MM.1S (cell line): ENCODE results near the gene FRK.

Source experiments
- DNase-seq: peaks from one replicate; pipeline ENCODE4 v3.0.0-alpha.2; 2015
- H2AFZ ChIP-seq: fragments of 300-600 bp; sonication (generic); 2 replicates; pipeline ENCODE4 v1.6.0; 2016; ENCODE audit warnings: antibody characterized with exemption, low read length
- H3F3A ChIP-seq: fragments of 300-600 bp; sonication (generic); 2 replicates; pipeline ENCODE4 v1.6.1; 2016; ENCODE audit warnings: mild to moderate bottlenecking, antibody characterized with exemption, low read length, moderate library complexity, mixed read lengths; ENCODE audit not compliant: insufficient read depth
- H3K27ac ChIP-seq: fragments of 300-600 bp; sonication (generic); 2 replicates; pipeline ENCODE4 v1.5.1; 2016; ENCODE audit warnings: mild to moderate bottlenecking, low read length
- H3K27me3 ChIP-seq: fragments of 300-600 bp; sonication (generic); replicated peaks from 2 replicates; pipeline ENCODE4 v1.6.0; 2016; ENCODE audit warnings: low read length; ENCODE audit not compliant: insufficient read depth
- H3K36me3 ChIP-seq: fragments of 300-600 bp; sonication (generic); replicated peaks from 2 replicates; pipeline ENCODE4 v1.6.1; 2016; ENCODE audit warnings: mild to moderate bottlenecking, low read length, mixed read lengths; ENCODE audit not compliant: insufficient read depth
- H3K4me1 ChIP-seq: fragments of 300-600 bp; sonication (generic); 2 replicates; pipeline ENCODE4 v1.6.1; 2016; ENCODE audit warnings: low read length, mixed read lengths
- H3K4me2 ChIP-seq: fragments of 300-600 bp; sonication (generic); 2 replicates; pipeline ENCODE4 v1.6.0; 2016; ENCODE audit warnings: low read depth, low read length
- H3K4me3 ChIP-seq: fragments of 300-600 bp; sonication (generic); 2 replicates; pipeline ENCODE4 v1.5.1; 2016; ENCODE audit warnings: low read length, mixed read lengths
- H3K79me2 ChIP-seq: fragments of 300-600 bp; sonication (generic); 2 replicates; pipeline ENCODE4 v1.6.1; 2016; ENCODE audit warnings: mixed run types, low read length, mixed read lengths
- H3K9ac ChIP-seq: fragments of 300-600 bp; sonication (generic); 2 replicates; pipeline ENCODE4 v1.6.1; 2016; ENCODE audit warnings: low read length, mixed read lengths
- H3K9me2 ChIP-seq: fragments of 300-600 bp; sonication (generic); replicated peaks from 2 replicates; pipeline ENCODE4 v1.6.1; 2016; ENCODE audit warnings: mild to moderate bottlenecking, low read length, mixed read lengths; ENCODE audit not compliant: insufficient read depth
- H3K9me3 ChIP-seq: fragments of 300-600 bp; sonication (generic); replicated peaks from 2 replicates; pipeline ENCODE4 v1.6.1; 2016; ENCODE audit warnings: mild to moderate bottlenecking, low read length, mixed read lengths; ENCODE audit not compliant: insufficient read depth
- H4K20me1 ChIP-seq: fragments of 300-600 bp; sonication (generic); 2 replicates; pipeline ENCODE4 v1.6.1; 2016; ENCODE audit warnings: mild to moderate bottlenecking, low read length, moderate library complexity, mixed read lengths; ENCODE audit not compliant: insufficient read depth
- EZH2 ChIP-seq: fragments of 300-600 bp; sonication (generic); optimal IDR thresholded peaks from 2 replicates; pipeline ENCODE3; 2017; ENCODE audit warnings: low read depth, mild to moderate bottlenecking, antibody characterized with exemption, low read length, mixed read lengths
- EZH2phosphoT487 ChIP-seq: fragments of 300-600 bp; sonication (generic); IDR thresholded peaks from 2 replicates; pipeline ENCODE4 v1.6.1; 2018; ENCODE audit warnings: antibody characterized with exemption, low read length
- TF ChIP-seq, protein P1 (sequence below): fragments of 300-600 bp; sonication (generic); IDR thresholded peaks from 2 replicates; pipeline ENCODE4 v1.5.1; 2016; ENCODE audit warnings: antibody characterized with exemption, low read length, mixed read lengths

The FRK gene

DNA sequence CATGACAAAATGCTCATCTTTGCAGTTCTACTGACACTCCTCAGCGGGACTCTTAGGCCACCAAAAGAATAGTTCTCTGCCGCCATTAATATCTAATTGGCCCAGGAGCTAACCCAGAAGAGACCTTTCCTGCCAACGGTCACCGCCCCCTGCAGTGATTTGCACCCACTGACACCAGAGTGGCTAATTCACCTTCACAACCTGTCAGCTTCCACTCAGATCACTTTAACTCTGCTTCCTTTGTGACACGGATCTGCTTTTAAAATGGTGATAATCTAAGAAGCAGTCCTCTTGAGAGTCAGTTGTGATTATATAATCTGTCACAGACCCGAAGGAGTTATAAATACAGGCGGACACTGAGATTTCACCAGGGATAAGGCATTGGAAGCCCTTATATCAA is 172.8 kb downstream of the FRK start:
- H3K79me2 ChIP-seq = no peaks in the 10 kb centered on the region
- no peak overlapping the region for H3K4me3 ChIP-seq

DNA sequence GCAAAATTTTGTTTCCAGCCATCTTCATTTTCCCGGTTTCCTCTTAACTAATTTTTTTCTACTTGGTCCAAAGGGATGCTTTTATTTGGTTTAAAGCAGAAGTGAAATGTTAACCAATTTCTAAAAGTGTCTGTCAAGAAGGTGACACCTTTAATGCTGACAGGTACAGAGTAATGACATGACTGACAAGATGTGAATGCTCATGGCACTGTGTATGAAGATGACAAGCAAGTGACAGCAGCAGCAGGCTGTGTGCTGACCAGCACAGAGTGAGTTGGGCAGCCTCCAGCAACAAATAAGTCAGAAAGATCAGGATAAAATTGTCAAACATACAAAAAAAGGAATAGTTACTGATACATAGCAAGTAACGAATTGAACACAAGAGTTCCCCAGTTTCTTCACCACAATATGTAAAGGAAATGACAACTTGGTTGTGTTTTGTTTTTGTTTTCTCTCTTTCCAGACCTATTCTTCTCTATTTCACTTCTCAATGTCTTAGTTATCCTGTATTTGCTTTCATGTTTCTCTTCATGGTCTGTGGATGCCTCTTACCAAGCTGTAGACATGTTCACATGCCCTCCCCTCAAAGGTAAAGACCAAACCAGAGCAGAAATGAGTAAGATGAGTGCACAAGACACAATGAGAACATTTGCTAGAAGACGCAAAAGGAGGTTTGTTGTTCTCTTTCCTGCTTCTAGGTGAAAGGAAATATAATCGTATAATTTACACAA is 174.9 kb downstream of the FRK start:
- Histone ChIP-seq H3K9ac (no peak overlapping the region), H3K9me2 (no peaks in the 10 kb centered on the region), H3K4me2 (no peak overlapping the region), H4K20me1 (no peaks in the 10 kb centered on the region), H3K4me3 (no peak overlapping the region), H3K27ac (no peak overlapping the region), H3K27me3 (no peaks in the 10 kb centered on the region), H2AFZ (no peak overlapping the region), H3K79me2 (no peaks in the 10 kb centered on the region), H3K9me3 (no peaks in the 10 kb centered on the region), H3F3A (no peaks in the 10 kb centered on the region), H3K36me3 (no peaks in the 10 kb centered on the region), H3K4me1 (no peaks in the 10 kb centered on the region)
- no peak for DNase-seq
- TF ChIP-seq, protein P1, sequence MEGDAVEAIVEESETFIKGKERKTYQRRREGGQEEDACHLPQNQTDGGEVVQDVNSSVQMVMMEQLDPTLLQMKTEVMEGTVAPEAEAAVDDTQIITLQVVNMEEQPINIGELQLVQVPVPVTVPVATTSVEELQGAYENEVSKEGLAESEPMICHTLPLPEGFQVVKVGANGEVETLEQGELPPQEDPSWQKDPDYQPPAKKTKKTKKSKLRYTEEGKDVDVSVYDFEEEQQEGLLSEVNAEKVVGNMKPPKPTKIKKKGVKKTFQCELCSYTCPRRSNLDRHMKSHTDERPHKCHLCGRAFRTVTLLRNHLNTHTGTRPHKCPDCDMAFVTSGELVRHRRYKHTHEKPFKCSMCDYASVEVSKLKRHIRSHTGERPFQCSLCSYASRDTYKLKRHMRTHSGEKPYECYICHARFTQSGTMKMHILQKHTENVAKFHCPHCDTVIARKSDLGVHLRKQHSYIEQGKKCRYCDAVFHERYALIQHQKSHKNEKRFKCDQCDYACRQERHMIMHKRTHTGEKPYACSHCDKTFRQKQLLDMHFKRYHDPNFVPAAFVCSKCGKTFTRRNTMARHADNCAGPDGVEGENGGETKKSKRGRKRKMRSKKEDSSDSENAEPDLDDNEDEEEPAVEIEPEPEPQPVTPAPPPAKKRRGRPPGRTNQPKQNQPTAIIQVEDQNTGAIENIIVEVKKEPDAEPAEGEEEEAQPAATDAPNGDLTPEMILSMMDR = no peak
- TF ChIP-seq EZH2phosphoT487 = no peak

More for the DNA sequence above, 172.8 kb downstream of the FRK start:
- Histone ChIP-seq H4K20me1 (no peaks in the 10 kb centered on the region), H3K4me1 (no peaks in the 10 kb centered on the region), H2AFZ (no peak overlapping the region), H3K27me3 (no peaks in the 10 kb centered on the region), H3F3A (no peaks in the 10 kb centered on the region), H3K9me3 (no peaks in the 10 kb centered on the region), H3K36me3 (no peaks in the 10 kb centered on the region), H3K9me2 (no peaks in the 10 kb centered on the region), H3K4me2 (no peak overlapping the region), H3K27ac (no peak overlapping the region), H3K9ac (no peak overlapping the region)
- DNase-seq = no peak
- TF ChIP-seq, protein P1 = no peak
- TF ChIP-seq EZH2phosphoT487 (no peak), EZH2 (no peak)

DNA sequence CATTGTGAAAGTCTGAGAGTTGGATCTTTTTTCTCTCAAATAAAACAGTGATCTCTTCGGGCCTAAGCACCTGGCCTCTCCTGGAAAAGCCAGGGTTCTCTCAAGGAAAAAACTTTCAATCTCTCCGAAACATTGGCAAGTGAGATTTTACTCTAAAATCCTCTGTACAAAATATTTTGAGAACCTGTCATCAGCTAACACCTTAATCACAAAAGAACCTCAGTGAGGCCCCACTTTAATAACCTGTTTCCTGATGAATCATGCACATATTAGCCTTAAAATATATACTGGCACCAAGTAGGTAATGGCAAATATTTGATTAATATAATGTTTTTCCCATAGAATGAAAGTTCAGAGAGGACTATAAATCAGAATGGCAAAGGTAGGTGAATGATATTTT is 177.9 kb downstream of the FRK start:
- TF ChIP-seq EZH2phosphoT487 (no peak), EZH2 (no peak)
- TF ChIP-seq, protein P1 = no peak
- H3F3A ChIP-seq = no peaks in the 10 kb centered on the region
- H3K27me3 ChIP-seq = no peaks in the 10 kb centered on the region
- H3K9ac ChIP-seq = no peak overlapping the region
- H4K20me1 ChIP-seq = no peaks in the 10 kb centered on the region
- no peak overlapping the region for H3K4me2 ChIP-seq
- no peaks in the 10 kb centered on the region for H3K9me2 ChIP-seq
- H2AFZ ChIP-seq = no peak overlapping the region
- H3K4me1 ChIP-seq = no peaks in the 10 kb centered on the region
- H3K79me2 ChIP-seq = no peaks in the 10 kb centered on the region
- no peak for DNase-seq
- H3K36me3 ChIP-seq = no peaks in the 10 kb centered on the region
- no peaks in the 10 kb centered on the region for H3K9me3 ChIP-seq
- H3K27ac ChIP-seq = no peak overlapping the region
- H3K4me3 ChIP-seq = no peak overlapping the region
